RWPE1 (cell line): ENCODE data around the gene TMEM14C.

Experiments used
- CTCF ChIA-PET: fragments of 350-600 bp; sonication (Branson Sonifier 250); formaldehyde crosslinking; extraction: SDS; loops from one replicate; lab custom pipeline; 2021; lab: Yijun Ruan, JAX
- POLR2A ChIA-PET: fragments of 400-600 bp; formaldehyde crosslinking; extraction: SDS; loops from one replicate; lab custom pipeline; 2020; ENCODE audit warnings: antibody characterized with exemption; ENCODE audit not compliant: low non-redundant PET; lab: Yijun Ruan, JAX
- DNase-seq: peaks from one replicate; pipeline ENCODE4 v3.0.0; 2012; ENCODE audit warnings: low spot score
- H3K27ac ChIP-seq: fragments of 450-650 bp; 2 replicates; pipeline ENCODE4 v1.5.1; 2017
- TF ChIP-seq, protein P1 (sequence below): fragments of 450-650 bp; conservative IDR thresholded peaks from 2 replicates; pipeline ENCODE4 v1.5.1; 2017; ENCODE audit warnings: low read depth, mild to moderate bottlenecking

Gene TMEM14C

DNA sequence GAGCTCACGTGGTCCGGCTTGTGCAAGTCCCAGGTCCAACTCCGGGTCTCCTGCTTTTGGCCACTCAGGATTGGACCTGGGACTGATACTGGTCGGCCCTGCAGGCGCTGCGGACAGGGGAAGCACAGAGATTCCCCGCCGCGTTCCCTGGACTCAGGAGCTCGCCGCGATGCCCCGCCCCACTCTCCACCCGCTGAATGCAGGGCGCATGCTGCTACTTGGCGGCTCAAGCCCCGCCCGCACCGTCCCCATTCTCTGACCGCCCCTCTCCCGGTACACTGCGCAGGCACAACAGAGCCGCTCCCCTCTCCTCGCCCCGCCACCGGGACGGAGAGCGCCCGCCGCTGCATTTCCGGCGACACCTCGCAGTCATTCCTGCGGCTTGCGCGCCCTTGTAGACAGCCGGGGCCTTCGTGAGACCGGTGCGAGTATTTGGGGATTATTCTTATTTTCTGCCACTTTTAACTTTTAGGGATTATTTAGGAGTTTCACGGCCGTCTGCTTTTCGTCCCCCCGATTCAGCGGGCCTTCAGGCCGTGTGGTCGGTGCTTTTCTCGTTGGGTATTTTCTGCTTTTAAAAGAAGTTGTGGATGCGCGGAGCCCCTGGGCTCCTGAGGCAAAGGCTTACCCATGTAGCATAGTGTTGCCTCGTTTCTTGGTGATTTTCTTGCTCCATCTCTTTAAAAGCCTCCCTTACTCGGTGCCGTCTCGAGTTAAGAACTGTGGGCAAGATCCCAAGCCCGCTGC is at the start of gene TMEM14C:
TSS of gene TMEM14C (plus strand) at position 251 of the 747 bp plus-strand sequence. CDS start 1,544 bp downstream, outside the sequence.
- peak; percentile 97 for DNase-seq
- ChIA-PET POLR2A (interaction anchor here (0.7 to 1.1 kb wide), 2 partner anchors 17 to 28 kb away, joined by 3 to 7 read pairs; partner anchors contain the start of genes C6orf52 and PAK1IP1), CTCF (no interaction called here)
- TF ChIP-seq, protein P1, sequence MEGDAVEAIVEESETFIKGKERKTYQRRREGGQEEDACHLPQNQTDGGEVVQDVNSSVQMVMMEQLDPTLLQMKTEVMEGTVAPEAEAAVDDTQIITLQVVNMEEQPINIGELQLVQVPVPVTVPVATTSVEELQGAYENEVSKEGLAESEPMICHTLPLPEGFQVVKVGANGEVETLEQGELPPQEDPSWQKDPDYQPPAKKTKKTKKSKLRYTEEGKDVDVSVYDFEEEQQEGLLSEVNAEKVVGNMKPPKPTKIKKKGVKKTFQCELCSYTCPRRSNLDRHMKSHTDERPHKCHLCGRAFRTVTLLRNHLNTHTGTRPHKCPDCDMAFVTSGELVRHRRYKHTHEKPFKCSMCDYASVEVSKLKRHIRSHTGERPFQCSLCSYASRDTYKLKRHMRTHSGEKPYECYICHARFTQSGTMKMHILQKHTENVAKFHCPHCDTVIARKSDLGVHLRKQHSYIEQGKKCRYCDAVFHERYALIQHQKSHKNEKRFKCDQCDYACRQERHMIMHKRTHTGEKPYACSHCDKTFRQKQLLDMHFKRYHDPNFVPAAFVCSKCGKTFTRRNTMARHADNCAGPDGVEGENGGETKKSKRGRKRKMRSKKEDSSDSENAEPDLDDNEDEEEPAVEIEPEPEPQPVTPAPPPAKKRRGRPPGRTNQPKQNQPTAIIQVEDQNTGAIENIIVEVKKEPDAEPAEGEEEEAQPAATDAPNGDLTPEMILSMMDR, result no peak
- peak within 1 kb of the TSS; percentile 93 for H3K27ac ChIP-seq

DNA sequence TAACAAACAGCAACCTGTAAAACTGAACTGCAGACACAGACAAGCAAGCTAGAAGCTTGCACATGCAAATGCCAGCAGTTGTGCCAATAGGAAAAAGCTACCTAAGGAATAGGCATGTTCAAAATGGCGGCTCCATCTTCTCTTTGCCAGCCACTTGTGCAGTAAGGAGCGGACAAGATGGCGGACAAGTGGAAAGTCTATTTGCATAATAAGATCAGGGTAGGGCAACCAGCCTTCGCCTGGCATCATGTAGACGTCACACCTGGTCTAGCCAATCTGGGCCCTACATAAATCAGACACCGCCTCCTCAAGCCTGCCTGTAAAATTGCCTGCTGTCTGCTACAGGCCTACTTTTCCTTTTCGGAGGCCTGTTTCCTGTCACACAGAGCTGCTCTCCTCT is 46.5 kb upstream of the TMEM14C start:
- H3K27ac ChIP-seq, result no peak overlapping the region
- ChIA-PET CTCF (no interaction called here), POLR2A (no interaction called here)
- TF ChIP-seq, protein P1, result no peak
- no peak for DNase-seq

DNA sequence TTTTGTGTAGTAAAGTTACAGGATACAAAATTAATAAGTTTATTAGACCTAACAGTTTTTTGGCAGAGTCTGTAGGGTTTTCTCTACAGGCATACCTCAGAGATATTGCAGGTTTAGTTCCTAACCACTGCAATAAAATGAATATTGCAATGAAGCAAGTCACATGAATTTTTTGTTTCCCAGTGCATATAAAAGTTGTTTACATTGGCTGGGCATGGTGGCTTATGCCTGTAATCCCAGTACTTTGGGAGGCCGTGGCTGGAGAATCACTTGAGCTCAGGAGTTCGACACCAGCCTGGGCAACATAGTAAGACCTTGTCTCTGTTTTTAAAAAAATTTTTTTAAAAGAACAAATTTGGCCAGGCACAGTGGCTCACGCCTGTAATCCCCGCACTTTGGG is 44.4 kb upstream of the TMEM14C start:
- H3K27ac ChIP-seq, result no peak overlapping the region
- TF ChIP-seq, protein P1, result no peak
- ChIA-PET CTCF (no interaction called here), POLR2A (no interaction called here)
- no peak for DNase-seq

DNA sequence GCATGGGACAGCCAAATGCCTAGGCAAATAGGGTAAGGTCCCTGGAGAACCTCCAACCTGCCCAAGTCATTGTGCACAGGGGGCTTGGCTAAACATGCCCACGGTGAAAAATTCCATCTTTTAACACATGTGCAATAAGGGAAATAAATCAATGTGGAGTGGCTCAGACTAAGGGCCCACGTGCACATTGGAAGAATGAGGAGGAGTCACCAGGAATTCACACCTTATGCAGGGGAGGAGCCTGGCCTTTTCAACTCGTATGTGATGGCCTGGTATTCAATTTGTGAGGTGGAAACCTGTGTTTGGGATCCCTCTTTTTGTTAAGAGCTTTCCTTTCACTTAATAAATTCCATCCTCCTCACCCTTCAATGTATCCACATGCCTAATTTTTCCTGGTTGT is 41.1 kb upstream of the TMEM14C start:
- TF ChIP-seq, protein P1, result no peak
- no peak overlapping the region for H3K27ac ChIP-seq
- POLR2A ChIA-PET, result no interaction called here
- CTCF ChIA-PET, result no interaction called here
- DNase-seq, result no peak

DNA sequence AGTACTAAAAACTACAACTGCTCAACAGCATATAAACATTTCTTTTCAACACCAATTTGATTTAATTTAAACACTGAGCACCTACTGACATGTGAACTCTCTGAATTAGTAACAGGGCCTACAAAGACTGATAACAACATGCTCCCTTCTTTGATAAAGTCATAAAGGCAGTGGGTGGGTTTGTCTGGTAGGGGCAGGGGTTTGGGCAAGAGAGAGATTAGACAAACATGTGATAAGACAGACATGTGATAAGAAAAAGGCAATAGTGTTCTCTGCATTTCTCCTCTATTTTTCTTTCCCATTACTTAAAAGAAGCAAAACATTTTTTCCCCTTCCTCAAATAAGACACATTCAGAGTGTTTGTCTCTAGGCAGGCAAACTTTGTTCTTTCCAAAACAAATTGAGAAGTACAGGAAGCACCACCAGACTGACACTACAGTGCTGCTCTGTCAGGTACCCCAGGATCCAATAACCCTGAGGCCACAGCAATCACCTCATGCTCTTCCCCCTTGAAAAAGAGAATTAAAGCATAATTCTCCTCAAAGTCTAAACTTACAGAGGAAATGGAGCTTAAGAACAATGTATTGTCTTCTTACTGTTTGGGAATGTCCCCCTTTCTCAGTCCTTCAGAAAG is 40.4 kb upstream of the TMEM14C start:
- no peak overlapping the region for H3K27ac ChIP-seq
- ChIA-PET POLR2A (no interaction called here), CTCF (interaction anchor here (0.8 kb wide), 1 partner anchor 216 kb away, joined by 5 read pairs; no protein-coding TSS in a partner anchor)
- TF ChIP-seq, protein P1, result no peak
- DNase-seq, result no peak

DNA sequence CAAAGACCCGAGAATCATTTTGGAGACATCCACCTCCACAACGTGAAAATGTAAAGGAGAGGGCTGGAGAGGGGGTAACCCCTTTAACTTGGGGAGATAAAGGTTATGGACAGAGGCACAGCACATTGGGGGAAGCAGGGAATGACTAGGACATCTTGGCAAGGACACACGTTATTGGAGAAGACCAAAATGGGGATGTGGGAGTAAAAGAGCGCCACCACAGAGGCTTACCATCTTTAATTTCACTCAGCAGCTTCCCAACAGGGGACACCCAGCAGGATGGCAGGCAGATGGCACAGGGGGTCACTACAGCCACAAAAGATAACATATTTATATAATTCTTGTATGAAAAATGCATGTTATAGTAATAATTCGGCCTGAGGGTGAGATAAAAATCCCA is 38.3 kb upstream of the TMEM14C start:
- ChIA-PET POLR2A (no interaction called here), CTCF (interaction anchor here (0.7 kb wide), 1 partner anchor 199 kb away, joined by 4 read pairs; no protein-coding TSS in a partner anchor)
- TF ChIP-seq, protein P1, result no peak
- no peak for DNase-seq
- no peak overlapping the region for H3K27ac ChIP-seq
